HepG2 (cell line): ENCODE results near the gene STXBP4. TPM values are rescaled to one million over a fixed set of nuclear protein-coding genes. Genes with fewer than 3 reads are reported as not detected.
A peak's percentile ranks its signal among the peaks of the same experiment; 100 is the strongest.

Source experiments
- ATAC-seq: fragments of 200-7000 bp; cut with Tn5 transposase; 3 replicates; pipeline ENCODE4 v1.9.1; 2020; ENCODE audit warnings: mild to moderate bottlenecking, moderate library complexity
- BruUV-seq: library from RNA; stranded (reverse); fragments of 400-500 nt; replicated peaks from 2 replicates; lab custom pipeline; 2021; lab: Mats Ljungman, UMichigan
- CTCF ChIA-PET: fragments of 300-600 bp; formaldehyde crosslinking; extraction: SDS; loops from one replicate; lab custom pipeline; 2021; ENCODE audit warnings: low total read pairs, inconsistent platforms, low intra/inter-chr PET ratio; lab: Yijun Ruan, JAX
- POLR2A ChIA-PET: fragments of 350-600 bp; sonication (Branson Sonifier 250); formaldehyde crosslinking; loops from one replicate; lab custom pipeline; 2020; ENCODE audit warnings: antibody characterized with exemption, inconsistent platforms; lab: Yijun Ruan, JAX
- DNase-seq: peaks from one replicate; pipeline ENCODE4 v3.0.0-alpha.2; 2015; ENCODE audit warnings: low spot score
- FAIRE-seq: peaks from 3 replicates; lab custom pipeline; 2011; peaks lifted over from hg19 to GRCh38; lab: Jason Lieb, UNC
- H2AFZ ChIP-seq: one replicate; pipeline ENCODE4 v1.6.1; 2011; ENCODE audit warnings: low read length, inconsistent platforms
- H3K27ac ChIP-seq: fragments of 300-600 bp; 3 replicates; pipeline ENCODE4 v1.8.0; 2011; ENCODE audit warnings: mixed run types, mild to moderate bottlenecking, mixed read lengths, low read length, inconsistent platforms; ENCODE audit not compliant: insufficient read depth; ENCODE audit errors: extremely low read length
- H3K27me3 ChIP-seq, 2 experiments: fragments of 200-600 bp in 1 of 2; 2 replicates in 1 of 2; 3 replicates in 1 of 2; pipeline versions ENCODE4 v1.6.0 to v1.8.0; 2011; ENCODE audit warnings: low read length in 2 of 2, mild to moderate bottlenecking in 2 of 2, moderate library complexity in 2 of 2, inconsistent platforms in 1 of 2; ENCODE audit not compliant: insufficient read depth in 2 of 2, control insufficient read depth in 1 of 2
- H3K36me3 ChIP-seq, 2 experiments: fragments of 200-600 bp in 1 of 2; replicated peaks in 1 of 2; 2 replicates in 1 of 2; 3 replicates in 1 of 2; pipeline versions ENCODE4 v1.5.1 to v1.8.0; 2011; ENCODE audit warnings: low read length in 2 of 2, inconsistent platforms in 1 of 2; ENCODE audit not compliant: insufficient read depth in 2 of 2, control insufficient read depth in 1 of 2
- H3K4me1 ChIP-seq: 2 replicates; pipeline ENCODE4 v1.5.1; 2012; ENCODE audit warnings: low read length, inconsistent platforms; ENCODE audit not compliant: insufficient read depth
- H3K4me2 ChIP-seq: 2 replicates; pipeline ENCODE4 v1.6.0; 2011; ENCODE audit warnings: low read depth, low read length, inconsistent platforms
- H3K4me3 ChIP-seq, 3 experiments: fragments of 200-600 bp in 1 of 3; sonication (generic), shearing (Covaris generic) in 1 of 3; replicated peaks in 1 of 3; 2 replicates each; pipeline ENCODE4 v1.5.1; 2011 to 2016; ENCODE audit warnings: low read length in 3 of 3, inconsistent platforms in 2 of 3, low read depth in 2 of 3, mild to moderate bottlenecking in 2 of 3, control low read depth in 1 of 3, mixed read lengths in 1 of 3; ENCODE audit not compliant: insufficient read depth in 1 of 3
- H3K79me2 ChIP-seq: one replicate; pipeline ENCODE4 v1.6.1; 2011; ENCODE audit warnings: low read length, inconsistent platforms; ENCODE audit not compliant: insufficient read depth
- H3K9ac ChIP-seq: 2 replicates; pipeline ENCODE4 v1.6.0; 2011; ENCODE audit warnings: mild to moderate bottlenecking, low read depth, low read length, inconsistent platforms; ENCODE audit not compliant: insufficient read depth
- H3K9me3 ChIP-seq: 2 replicates; pipeline ENCODE4 v1.5.1; 2012; ENCODE audit warnings: mild to moderate bottlenecking, low read length
- H4K20me1 ChIP-seq: 2 replicates; pipeline ENCODE4 v1.6.0; 2011; ENCODE audit warnings: inconsistent platforms, mild to moderate bottlenecking, low read length, moderate library complexity; ENCODE audit not compliant: insufficient read depth
- ATF1 ChIP-seq: IDR thresholded peaks from 2 replicates; pipeline ENCODE4 v1.6.1; 2016; ENCODE audit warnings: mild to moderate bottlenecking, control low read depth
- ETV5 ChIP-seq: IDR thresholded peaks from 2 replicates; pipeline ENCODE4 v1.6.1; 2018; ENCODE audit warnings: missing biosample characterization, missing genetic modification reagents, inconsistent platforms, borderline replicate concordance
- MAFF ChIP-seq: IDR thresholded peaks from 2 replicates; pipeline ENCODE4 v1.6.1; 2011; ENCODE audit warnings: low read depth, low read length, improper control_type of control experiment
- MAFK ChIP-seq, 2 experiments: IDR thresholded peaks in 1 of 2; conservative IDR thresholded peaks in 1 of 2; 2 replicates each; pipeline ENCODE4 v1.6.1; 2011; ENCODE audit warnings: improper control_type of control experiment in 2 of 2, low read length in 2 of 2
- RAD51 ChIP-seq: fragments of 450-650 bp; IDR thresholded peaks from 2 replicates; pipeline ENCODE4 v1.6.1; 2016; ENCODE audit warnings: borderline replicate concordance
- U2AF2 ChIP-seq: fragments of 200-400 bp; formaldehyde crosslinking; IDR thresholded peaks from 2 replicates; pipeline ENCODE4 v1.6.1; 2017; ENCODE audit warnings: low read depth, mild to moderate bottlenecking, low read length
- ZFP36 ChIP-seq: fragments of 150-350 bp; IDR thresholded peaks from 2 replicates; pipeline ENCODE4 v1.6.1; 2018; ENCODE audit warnings: borderline replicate concordance, low read length, low read depth; ENCODE audit not compliant: partially characterized antibody
- ZFP37 ChIP-seq: sonication (generic); formaldehyde crosslinking; IDR thresholded peaks from 2 replicates; pipeline ENCODE4 v1.4.0; 2020; ENCODE audit warnings: missing genetic modification reagents, borderline replicate concordance
- ZSCAN21 ChIP-seq: sonication (generic); formaldehyde crosslinking; IDR thresholded peaks from 2 replicates; pipeline ENCODE4 v1.8.0; 2022; ENCODE audit warnings: mild to moderate bottlenecking, missing genetic modification reagents, moderate library complexity, borderline replicate concordance
- in situ Hi-C: cut with HindIII; loops from 2 replicates; pipeline ENCODE4 v1.10.0; 2017; ENCODE audit warnings: low pct_unique_long_range_greater_than_20kb; ENCODE audit not compliant: extremely low pct_ligation_motif_present
- intact Hi-C: fragments of 100-400 bp; cut with micrococcal nuclease; formaldehyde crosslinking; loops from one replicate; pipeline ENCODE4 v1.10.0; 2022; ENCODE audit not compliant: unreplicated experiment
- polyA plus RNA-seq, 8 experiments: library from polyadenylated mRNA; depleted of rRNA in 3 of 8; stranded (reverse) in 7 of 8; unstranded in 1 of 8; fragments of >200 nt; fragmentation: Illumina TruSeq in 4 of 8; extraction: Trizol in 4 of 8; gene quantifications; 2 replicates each; pipeline versions ENCODE4 v1.2.1 to v1.2.3, GENCODE V29; 2011 to 2016; ENCODE audit warnings: low read depth in 4 of 8, missing spikeins in 1 of 8, mixed read lengths in 1 of 8; ENCODE audit not compliant: insufficient read depth in 1 of 8
- total RNA-seq, 5 experiments: library from RNA; depleted of rRNA; stranded (reverse); fragments of >200 nt; fragmentation: Illumina TruSeq; extraction: Trizol; gene quantifications; 2 replicates each; pipeline ENCODE4 v1.2.3, GENCODE V29; 2016; ENCODE audit warnings: low read depth in 1 of 5
- TF ChIP-seq, protein P1 (sequence below): sonication (generic); formaldehyde crosslinking; IDR thresholded peaks from 2 replicates; pipeline ENCODE4 v1.4.0; 2020; ENCODE audit warnings: mild to moderate bottlenecking, missing genetic modification reagents, borderline replicate concordance
- TF ChIP-seq, protein P2 (sequence below): sonication (generic); formaldehyde crosslinking; IDR thresholded peaks from 2 replicates; pipeline ENCODE4 v1.5.0; 2020; ENCODE audit warnings: mild to moderate bottlenecking, missing genetic modification reagents

STXBP4 gene
- total and polyA plus RNA-seq, 2 of the 13 experiments (the other 11 are each of a cell fraction or from before 2014, with no cell fraction given) = 8.5 to 36.1 TPM

- TF ChIP-seq MAFK (conservative IDR thresholded peaks at IDR 0.05 in 1 of 2, IDR thresholded peaks at IDR 0.05 in 1 of 2; ENCODE audit: low read length in 2 of 2) = no peak
- TF ChIP-seq ZFP36 = no peak
- TF ChIP-seq RAD51 = no peak
- TF ChIP-seq, protein P1, sequence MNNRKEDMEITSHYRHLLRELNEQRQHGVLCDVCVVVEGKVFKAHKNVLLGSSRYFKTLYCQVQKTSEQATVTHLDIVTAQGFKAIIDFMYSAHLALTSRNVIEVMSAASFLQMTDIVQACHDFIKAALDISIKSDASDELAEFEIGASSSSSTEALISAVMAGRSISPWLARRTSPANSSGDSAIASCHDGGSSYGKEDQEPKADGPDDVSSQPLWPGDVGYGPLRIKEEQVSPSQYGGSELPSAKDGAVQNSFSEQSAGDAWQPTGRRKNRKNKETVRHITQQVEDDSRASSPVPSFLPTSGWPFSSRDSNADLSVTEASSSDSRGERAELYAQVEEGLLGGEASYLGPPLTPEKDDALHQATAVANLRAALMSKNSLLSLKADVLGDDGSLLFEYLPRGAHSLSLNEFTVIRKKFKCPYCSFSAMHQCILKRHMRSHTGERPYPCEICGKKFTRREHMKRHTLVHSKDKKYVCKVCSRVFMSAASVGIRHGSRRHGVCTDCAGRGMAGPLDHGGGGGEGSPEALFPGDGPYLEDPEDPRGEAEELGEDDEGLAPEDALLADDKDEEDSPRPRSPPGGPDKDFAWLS (CRISPR knock-in tag) = no peak
- TF ChIP-seq ETV5 (CRISPR knock-in tag) = no peak
- TF ChIP-seq, protein P2, sequence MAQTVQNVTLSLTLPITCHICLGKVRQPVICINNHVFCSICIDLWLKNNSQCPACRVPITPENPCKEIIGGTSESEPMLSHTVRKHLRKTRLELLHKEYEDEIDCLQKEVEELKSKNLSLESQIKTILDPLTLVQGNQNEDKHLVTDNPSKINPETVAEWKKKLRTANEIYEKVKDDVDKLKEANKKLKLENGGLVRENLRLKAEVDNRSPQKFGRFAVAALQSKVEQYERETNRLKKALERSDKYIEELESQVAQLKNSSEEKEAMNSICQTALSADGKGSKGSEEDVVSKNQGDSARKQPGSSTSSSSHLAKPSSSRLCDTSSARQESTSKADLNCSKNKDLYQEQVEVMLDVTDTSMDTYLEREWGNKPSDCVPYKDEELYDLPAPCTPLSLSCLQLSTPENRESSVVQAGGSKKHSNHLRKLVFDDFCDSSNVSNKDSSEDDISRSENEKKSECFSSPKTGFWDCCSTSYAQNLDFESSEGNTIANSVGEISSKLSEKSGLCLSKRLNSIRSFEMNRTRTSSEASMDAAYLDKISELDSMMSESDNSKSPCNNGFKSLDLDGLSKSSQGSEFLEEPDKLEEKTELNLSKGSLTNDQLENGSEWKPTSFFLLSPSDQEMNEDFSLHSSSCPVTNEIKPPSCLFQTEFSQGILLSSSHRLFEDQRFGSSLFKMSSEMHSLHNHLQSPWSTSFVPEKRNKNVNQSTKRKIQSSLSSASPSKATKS = no peak
- TF ChIP-seq, all 625 proteins: peak for 0
These were observed 166.1 kb downstream of the STXBP4 start (continued) for GRCh38 chr17:55134486-55135157.

GRCh38 chr17:55140809-55141208, 172.2 kb downstream of the STXBP4 start:
- intact Hi-C loops (no loop called here), in situ Hi-C loops (no loop called here)
- TF ChIP-seq MAFF = peak; percentile 16; the same call in 1 of the 2 replicates
- no peak for TF ChIP-seq ZFP37 (CRISPR knock-in tag)
- no peak for TF ChIP-seq U2AF2
- peak in 1 of 2 experiments; percentile 55; a peak in 2 of 4 replicates for TF ChIP-seq MAFK (conservative IDR thresholded peaks at IDR 0.05 in 1 of 2, IDR thresholded peaks at IDR 0.05 in 1 of 2; ENCODE audit: low read length in 2 of 2)
- no peak for TF ChIP-seq ZSCAN21 (CRISPR knock-in tag)
- no peak for TF ChIP-seq ATF1
- no peak overlapping the region for H3K4me2 ChIP-seq
- H3K4me3 ChIP-seq = no peak overlapping the region
- H2AFZ ChIP-seq = no peak overlapping the region
- CTCF ChIA-PET = no interaction called here
- H4K20me1 ChIP-seq = no peaks in the 10 kb centered on the region
- H3K4me1 ChIP-seq = peaks cover 5% of the 10 kb centered on the region; the same call in 1 of the 2 replicates
- no peaks in the 10 kb centered on the region for H3K9me3 ChIP-seq
- no peak overlapping the region for H3K27ac ChIP-seq
- POLR2A ChIA-PET = no interaction called here
- no peak for FAIRE-seq
- ATAC-seq = no peak
- no peaks in the 10 kb centered on the region for H3K27me3 ChIP-seq
- no peak overlapping the region for H3K9ac ChIP-seq
- BruUV-seq = no TSS peak
- no peak for DNase-seq
- H3K79me2 ChIP-seq = no peaks in the 10 kb centered on the region
- H3K36me3 ChIP-seq = peaks cover 2 to 4% of the 10 kb centered on the region in 2 experiments; a peak in 3 of 5 replicates
